GM18870 (cell line): ENCODE results near the gene SLC30A1.

Experiments
- ATAC-seq: cut with Tn5 transposase; IDR thresholded peaks from one replicate; pipeline ENCODE4 v1.9.1; 2021; ENCODE audit warnings: moderate library complexity; ENCODE audit not compliant: unreplicated experiment

Gene SLC30A1

GRCh38 chr1:211609120-211610024 lies 30.4 kb upstream of the SLC30A1 start:
- ATAC-seq: no peak

GRCh38 chr1:211607754-211608473 lies 29.0 kb upstream of the SLC30A1 start:
- no peak for ATAC-seq

- ATAC-seq: peak; percentile 81
Measured at GRCh38 chr1:211606914-211607753, 28.2 kb upstream of the SLC30A1 start.

GRCh38 chr1:211606332-211606913 lies 27.5 kb upstream of the SLC30A1 start:
- ATAC-seq: peak; percentile 46

GRCh38 chr1:211605603-211606331 lies 26.8 kb upstream of the SLC30A1 start:
- no peak for ATAC-seq

GRCh38 chr1:211605034-211605433 lies 26.1 kb upstream of the SLC30A1 start:
- ATAC-seq: no peak

GRCh38 chr1:211604548-211604947 lies 25.6 kb upstream of the SLC30A1 start:
- no peak for ATAC-seq

GRCh38 chr1:211603713-211604112 lies 24.8 kb upstream of the SLC30A1 start:
- no peak for ATAC-seq

GRCh38 chr1:211603191-211603701 lies 24.3 kb upstream of the SLC30A1 start:
- no peak for ATAC-seq

DNA sequence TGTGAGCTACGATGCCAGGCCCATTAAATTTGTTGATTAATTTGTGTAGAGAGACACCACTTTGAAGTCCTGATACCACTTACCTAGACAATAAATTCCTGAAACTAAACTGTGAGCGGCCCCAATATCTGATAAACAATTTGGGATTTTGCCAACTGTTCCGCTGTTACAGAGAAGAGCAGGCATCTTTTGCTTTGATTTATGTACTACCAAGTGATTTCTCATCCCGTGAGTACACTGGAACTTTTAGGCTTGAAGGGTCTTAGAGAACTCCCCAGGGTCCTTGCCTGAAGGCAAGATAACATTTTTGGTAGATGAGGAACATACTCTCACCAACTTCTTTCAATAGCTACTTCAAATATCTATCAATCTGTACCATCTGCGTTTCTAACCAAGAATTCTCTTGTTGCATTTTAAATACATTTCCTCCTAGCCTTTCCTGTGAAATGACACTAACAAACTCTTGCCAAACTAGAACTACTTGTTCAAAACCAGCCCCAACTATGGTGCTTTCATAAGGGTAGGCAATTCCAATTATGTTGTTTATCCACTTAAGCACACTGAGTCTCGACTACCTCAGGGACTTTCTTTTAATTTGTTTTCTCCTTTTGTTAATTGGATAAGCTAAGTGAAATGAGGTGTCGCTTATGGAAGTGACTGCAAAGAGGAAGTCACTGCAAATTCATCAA lies 23.2 kb upstream of the SLC30A1 start:
- no peak for ATAC-seq

- ATAC-seq: no peak
Measured at GRCh38 chr1:211601159-211601558, 22.2 kb upstream of the SLC30A1 start.

DNA sequence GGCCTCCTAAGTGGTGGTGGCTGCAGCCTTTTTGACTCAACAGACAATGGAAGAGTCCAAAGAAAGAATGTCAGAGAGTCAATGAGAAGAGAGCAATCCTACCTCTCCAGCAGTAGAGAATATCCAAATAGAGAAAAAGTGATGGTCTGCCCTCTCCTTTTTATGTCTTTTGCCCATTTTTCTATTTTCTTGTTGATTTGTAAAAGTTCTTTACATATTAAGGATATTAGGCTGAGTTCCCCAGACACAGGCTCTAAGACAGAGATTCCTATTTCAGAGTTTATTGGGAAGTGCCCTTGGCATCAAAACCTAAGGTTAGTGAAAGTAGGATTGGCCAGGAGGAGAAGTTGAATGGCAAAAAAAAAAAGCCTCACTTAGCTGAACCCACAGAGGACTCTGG lies 20.3 kb upstream of the SLC30A1 start:
- ATAC-seq: no peak

GRCh38 chr1:211598514-211598913 lies 19.6 kb upstream of the SLC30A1 start:
- no peak for ATAC-seq

- no peak for ATAC-seq
Measured at GRCh38 chr1:211596418-211597181, 17.6 kb upstream of the SLC30A1 start.

DNA sequence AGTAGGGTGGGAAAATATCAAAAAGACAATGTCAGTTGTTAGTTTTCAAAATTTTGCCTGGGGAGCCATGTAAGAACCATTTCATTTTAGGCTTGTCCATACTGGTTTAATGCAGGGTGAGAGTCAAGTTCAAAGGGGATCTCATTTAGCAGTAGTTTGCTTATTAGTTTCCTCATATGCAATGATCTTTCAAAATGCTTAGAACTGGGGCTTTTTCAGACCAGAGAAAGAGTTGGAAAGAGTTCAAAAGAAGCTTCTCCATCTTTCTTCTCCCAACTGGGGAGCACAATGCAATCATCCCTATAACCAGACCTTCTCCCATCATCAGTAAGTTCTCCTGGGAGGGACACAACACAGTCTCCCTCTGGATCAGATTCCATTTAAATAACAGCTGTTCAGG lies 16.5 kb upstream of the SLC30A1 start:
- ATAC-seq: no peak

DNA sequence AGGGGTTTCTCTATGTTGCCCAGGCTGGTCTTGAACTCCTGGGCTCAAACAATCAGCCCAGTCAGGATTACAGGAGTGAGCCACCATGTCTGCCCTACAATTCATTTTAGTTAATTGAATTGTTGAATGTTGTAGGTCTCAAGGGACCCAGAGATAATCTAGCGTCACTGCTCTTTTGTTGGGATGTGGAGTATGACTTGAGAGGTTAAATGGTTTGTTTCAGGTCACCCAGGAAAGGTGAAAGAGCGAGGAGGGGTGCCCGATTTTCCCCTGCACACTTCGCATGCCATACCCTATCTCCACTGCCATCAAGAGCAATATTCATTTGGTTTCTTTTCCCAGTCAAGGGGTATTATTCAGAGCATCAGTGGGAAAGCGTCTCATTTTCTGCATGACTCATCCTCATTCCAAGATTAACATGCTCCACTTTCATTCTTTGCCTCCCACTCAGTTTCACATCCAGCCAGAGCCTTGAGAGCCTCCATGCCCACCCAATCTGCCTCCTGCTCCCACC lies 13.1 kb upstream of the SLC30A1 start:
- no peak for ATAC-seq

GRCh38 chr1:211589782-211590721 lies 11.1 kb upstream of the SLC30A1 start:
- ATAC-seq: no peak
